ENCODE data around the gene ANKHD1. TPM values are rescaled to one million over a fixed set of nuclear protein-coding genes. Genes with fewer than 3 reads are reported as not detected.

Gene ANKHD1
- polyA plus RNA-seq, 1 of the 3 experiments (the other 2 are of a cell fraction): 26.7 TPM

GRCh38 chr5:140466981-140467742 lies 65.5 kb downstream of the ANKHD1 start (continued):
- TF ChIP-seq USF2 (IDR thresholded peaks at IDR 0.05; ENCODE audit: borderline replicate concordance, low read depth, low read length) (no peak), RXRA (IDR thresholded peaks at IDR 0.05; ENCODE audit: borderline replicate concordance, low read depth) (no peak), RFX5 (IDR thresholded peaks at IDR 0.05; ENCODE audit: low read length) (no peak), EP300 (IDR thresholded peaks at IDR 0.05; ENCODE audit: borderline replicate concordance in 1 of 2, low read depth in 1 of 2, low read length in 1 of 2) (no peak), SMC3 (IDR thresholded peaks at IDR 0.05; ENCODE audit: low read depth, low read length) (no peak), FOXJ3 (CRISPR knock-in tag; IDR thresholded peaks at IDR 0.05) (no peak), YY1 (IDR thresholded peaks at IDR 0.05; ENCODE audit: low read depth) (no peak)

- H3K9me2 ChIP-seq: no peaks in the 10 kb centered on the region
- H3K79me2 ChIP-seq (ENCODE audit: insufficient read depth): 0 out of 2 replicates have a peak, but pooled peaks cover 5% of the 10 kb centered on the region
- CTCF ChIA-PET: no interaction called here
- H3F3A ChIP-seq (replicated peaks; ENCODE audit: insufficient read depth): no peaks in the 10 kb centered on the region
- no peaks in the 10 kb centered on the region for H4K20me1 ChIP-seq (ENCODE audit: insufficient read depth)
- no peak overlapping the region for H3K4me2 ChIP-seq
- no peak for DNase-seq
- H3K9me3 ChIP-seq: no peaks in the 10 kb centered on the region
- no peak overlapping the region for H3K4me3 ChIP-seq (ENCODE audit: low read depth in 2 of 2, low read length in 1 of 2)
- H2AFZ ChIP-seq (ENCODE audit: low read depth): no peak overlapping the region
- H3K9ac ChIP-seq: no peak overlapping the region
- peaks cover 17 to 65% of the 10 kb centered on the region in 2 experiments for H3K36me3 ChIP-seq (replicated peaks in 1 of 2; ENCODE audit: control insufficient read depth in 1 of 2, insufficient read depth in 2 of 2, low read length in 1 of 2)
- H3K27ac ChIP-seq (ENCODE audit: low read depth in 2 of 2, low read length in 1 of 2): no peak overlapping the region
- no peak for TF ChIP-seq NFIC (IDR thresholded peaks at IDR 0.05; ENCODE audit: borderline replicate concordance)
- TF ChIP-seq MEF2A (IDR thresholded peaks at IDR 0.05; ENCODE audit: borderline replicate concordance, low read depth): no peak
- TF ChIP-seq RFX5 (IDR thresholded peaks at IDR 0.05; ENCODE audit: low read length): no peak
- TF ChIP-seq JUND (IDR thresholded peaks at IDR 0.05): no peak
- no peak for TF ChIP-seq NRF1 (IDR thresholded peaks at IDR 0.05; ENCODE audit: low read depth, low read length)
- TF ChIP-seq TCF12 (IDR thresholded peaks at IDR 0.05): no peak
- TF ChIP-seq YY1 (IDR thresholded peaks at IDR 0.05; ENCODE audit: low read depth): no peak
- no peak for TF ChIP-seq USF2 (IDR thresholded peaks at IDR 0.05; ENCODE audit: borderline replicate concordance, low read depth, low read length)
- TF ChIP-seq TEAD4 (IDR thresholded peaks at IDR 0.05; ENCODE audit: borderline replicate concordance, insufficient read depth): no peak
- TF ChIP-seq RCOR1 (IDR thresholded peaks at IDR 0.05; ENCODE audit: low read length): no peak
- no peak for TF ChIP-seq PBX3 (IDR thresholded peaks at IDR 0.05)
- no peak for TF ChIP-seq FOXM1 (IDR thresholded peaks at IDR 0.05; ENCODE audit: low read depth)
- TF ChIP-seq IRF3 (IDR thresholded peaks at IDR 0.05; ENCODE audit: low read depth, low read length): no peak
- TF ChIP-seq TAF1 (IDR thresholded peaks at IDR 0.05; ENCODE audit: borderline replicate concordance, low read depth, low read length): no peak
- no peak for TF ChIP-seq RXRA (IDR thresholded peaks at IDR 0.05; ENCODE audit: borderline replicate concordance, low read depth)
- no peak for TF ChIP-seq RAD21 (IDR thresholded peaks at IDR 0.05; ENCODE audit: low read length)
- TF ChIP-seq EZH2phosphoT487 (IDR thresholded peaks at IDR 0.05; ENCODE audit: borderline replicate concordance, low read depth): no peak
- TF ChIP-seq POLR2AphosphoS5 (IDR thresholded peaks at IDR 0.05; ENCODE audit: low read depth, low read length): no peak
- POLR2A ChIA-PET: no interaction called here
- H3K4me1 ChIP-seq (ENCODE audit: control insufficient read depth in 1 of 2, insufficient read depth in 2 of 2, low read depth in 1 of 2, low read length in 1 of 2): no peaks in the 10 kb centered on the region
- no peaks in the 10 kb centered on the region for H3K27me3 ChIP-seq (ENCODE audit: insufficient read depth)
- 88% methylated on average over 3 of the region's 3 CpGs for whole genome bisulfite sequencing (ENCODE audit: low lambda C conversion rate)
These were observed 66.6 kb downstream of the ANKHD1 start for GRCh38 chr5:140468188-140468587.

All from SK-N-SH (cell line).